Neural cell (in vitro differentiated cells): ENCODE results near the gene IDUA. TPM values are rescaled to one million over a fixed set of nuclear protein-coding genes. Genes with fewer than 3 reads are reported as not detected.

Source experiments
- H2AFZ ChIP-seq: fragments of 200-600, 300-800 bp; sonication (generic), shearing (Covaris generic); 2 replicates; pipeline ENCODE4 v1.6.0; 2014; ENCODE audit warnings: low read depth, mild to moderate bottlenecking, antibody characterized with exemption, low read length, moderate library complexity
- H3F3A ChIP-seq: fragments of 200-600 bp; shearing (Covaris generic); 2 replicates; pipeline ENCODE4 v1.6.1; 2016; ENCODE audit warnings: mild to moderate bottlenecking, moderate library complexity, mixed read lengths, antibody characterized with exemption, low read length; ENCODE audit not compliant: insufficient read depth, poor library complexity, severe bottlenecking
- H3K27ac ChIP-seq: fragments of 200-600, 300-800 bp; sonication (generic), shearing (Covaris generic); 2 replicates; pipeline ENCODE4 v1.5.1; 2014; ENCODE audit warnings: mild to moderate bottlenecking, low read length, moderate library complexity
- H3K27me3 ChIP-seq: fragments of 300-800, 200-600 bp; sonication (generic), shearing (Covaris generic); 2 replicates; pipeline ENCODE4 v1.6.0; 2014; ENCODE audit warnings: mild to moderate bottlenecking, low read depth, low read length, moderate library complexity; ENCODE audit not compliant: insufficient read depth
- H3K36me3 ChIP-seq: fragments of 300-800, 200-600 bp; sonication (generic), shearing (Covaris generic); 2 replicates; pipeline ENCODE4 v1.5.1; 2014; ENCODE audit warnings: mild to moderate bottlenecking, antibody characterized with exemption, low read length, moderate library complexity; ENCODE audit not compliant: insufficient read depth
- H3K4me2 ChIP-seq: fragments of 300-800, 200-600 bp; sonication (generic), shearing (Covaris generic); 2 replicates; pipeline ENCODE4 v1.6.0; 2014; ENCODE audit warnings: mild to moderate bottlenecking, low read length
- H3K4me3 ChIP-seq: fragments of 300-800, 200-600 bp; sonication (generic), shearing (Covaris generic); 2 replicates; pipeline ENCODE4 v1.5.1; 2014; ENCODE audit warnings: mild to moderate bottlenecking, low read length, moderate library complexity
- H3K79me2 ChIP-seq: fragments of 200-600 bp; shearing (Covaris generic); replicated peaks from 2 replicates; pipeline ENCODE4 v1.6.0; 2014; ENCODE audit warnings: mild to moderate bottlenecking, low read length, moderate library complexity; ENCODE audit not compliant: insufficient read depth
- H3K9ac ChIP-seq: fragments of 300-800, 200-600 bp; sonication (generic), shearing (Covaris generic); 2 replicates; pipeline ENCODE4 v1.6.1; 2016; ENCODE audit warnings: mild to moderate bottlenecking, low read length, mixed read lengths
- H3K9me2 ChIP-seq: fragments of 200-600 bp; shearing (Covaris generic); 2 replicates; pipeline ENCODE4 v1.6.1; 2016; ENCODE audit warnings: mild to moderate bottlenecking, low read length, mixed read lengths; ENCODE audit not compliant: insufficient read depth
- H3K9me3 ChIP-seq: fragments of 200-600, 300-800 bp; sonication (generic), shearing (Covaris generic); 2 replicates; pipeline ENCODE4 v1.6.1; 2016; ENCODE audit warnings: mild to moderate bottlenecking, mixed run types, low read length, moderate library complexity, mixed read lengths
- H4K20me1 ChIP-seq: fragments of 200-600 bp; shearing (Covaris generic); 2 replicates; pipeline ENCODE4 v1.6.1; 2016; ENCODE audit warnings: mild to moderate bottlenecking, mixed run types; ENCODE audit not compliant: insufficient read depth
- EP300 ChIP-seq: fragments of 450-650 bp; conservative IDR thresholded peaks from 2 replicates; pipeline ENCODE4 v1.6.1; 2014; ENCODE audit warnings: antibody characterized with exemption, mild to moderate bottlenecking, moderate library complexity; ENCODE audit not compliant: poor library complexity, severe bottlenecking
- EZH2 ChIP-seq: fragments of 200-600, 300-800 bp; shearing (Covaris generic), sonication (generic); IDR thresholded peaks from 2 replicates; pipeline ENCODE4 v1.6.1; 2014; ENCODE audit warnings: antibody characterized with exemption, low read length, borderline replicate concordance, mild to moderate bottlenecking; ENCODE audit not compliant: insufficient read depth, poor library complexity, severe bottlenecking
- MXI1 ChIP-seq: fragments of 450-650 bp; conservative IDR thresholded peaks from 2 replicates; pipeline ENCODE4 v1.6.1; 2014; ENCODE audit warnings: antibody characterized with exemption, mild to moderate bottlenecking; ENCODE audit not compliant: poor library complexity, severe bottlenecking
- POLR2AphosphoS5 ChIP-seq: IDR thresholded peaks from 2 replicates; pipeline ENCODE4 v1.6.1; 2012
- RAD21 ChIP-seq: fragments of 450-650 bp; conservative IDR thresholded peaks from 2 replicates; pipeline ENCODE4 v1.6.1; 2014; ENCODE audit warnings: antibody characterized with exemption, mild to moderate bottlenecking, moderate library complexity
- SMC3 ChIP-seq: fragments of 450-650 bp; conservative IDR thresholded peaks from 2 replicates; pipeline ENCODE4 v1.6.1; 2014; ENCODE audit warnings: antibody characterized with exemption, mild to moderate bottlenecking, moderate library complexity; ENCODE audit not compliant: poor library complexity
- TAF1 ChIP-seq: IDR thresholded peaks from 2 replicates; pipeline ENCODE4 v1.6.1; 2012; ENCODE audit warnings: low read depth
- polyA plus RNA-seq: library from polyadenylated mRNA; depleted of rRNA; stranded (reverse); fragments of >200 nt; gene quantifications from 2 replicates; pipeline ENCODE4 v1.2.3, GENCODE V29; 2014
- TF ChIP-seq, protein P1 (sequence below): IDR thresholded peaks from 2 replicates; pipeline ENCODE4 v1.6.1; 2012; ENCODE audit warnings: borderline replicate concordance
- TF ChIP-seq, protein P2 (sequence below): fragments of 450-650 bp; IDR thresholded peaks from 2 replicates; pipeline ENCODE4 v1.5.1; 2014; ENCODE audit warnings: antibody characterized with exemption, mild to moderate bottlenecking, moderate library complexity; ENCODE audit not compliant: poor library complexity, severe bottlenecking

The IDUA gene
- polyA plus RNA-seq, 1 donor from 2014 or later, result 12.7 TPM

DNA sequence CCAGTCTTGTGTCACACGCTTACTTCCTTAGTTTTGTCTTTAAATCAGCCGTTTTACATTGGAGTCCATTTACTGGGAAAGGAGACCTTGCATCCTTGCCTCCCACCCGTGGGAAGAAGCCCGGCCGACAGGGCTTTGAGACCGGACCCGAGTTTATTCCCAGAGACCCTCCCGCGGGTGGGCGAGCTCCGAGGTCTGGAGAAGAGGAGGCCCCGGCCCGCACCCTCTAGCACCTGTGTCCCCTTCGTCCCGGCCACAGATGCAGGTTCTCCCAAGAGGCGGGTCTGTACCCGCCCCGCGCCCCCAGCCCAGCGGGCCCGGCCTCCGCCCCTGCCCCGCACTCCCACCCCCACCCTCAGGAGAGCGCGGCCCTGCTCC, 10.1 kb downstream of the IDUA start:
- TF ChIP-seq, protein P1, sequence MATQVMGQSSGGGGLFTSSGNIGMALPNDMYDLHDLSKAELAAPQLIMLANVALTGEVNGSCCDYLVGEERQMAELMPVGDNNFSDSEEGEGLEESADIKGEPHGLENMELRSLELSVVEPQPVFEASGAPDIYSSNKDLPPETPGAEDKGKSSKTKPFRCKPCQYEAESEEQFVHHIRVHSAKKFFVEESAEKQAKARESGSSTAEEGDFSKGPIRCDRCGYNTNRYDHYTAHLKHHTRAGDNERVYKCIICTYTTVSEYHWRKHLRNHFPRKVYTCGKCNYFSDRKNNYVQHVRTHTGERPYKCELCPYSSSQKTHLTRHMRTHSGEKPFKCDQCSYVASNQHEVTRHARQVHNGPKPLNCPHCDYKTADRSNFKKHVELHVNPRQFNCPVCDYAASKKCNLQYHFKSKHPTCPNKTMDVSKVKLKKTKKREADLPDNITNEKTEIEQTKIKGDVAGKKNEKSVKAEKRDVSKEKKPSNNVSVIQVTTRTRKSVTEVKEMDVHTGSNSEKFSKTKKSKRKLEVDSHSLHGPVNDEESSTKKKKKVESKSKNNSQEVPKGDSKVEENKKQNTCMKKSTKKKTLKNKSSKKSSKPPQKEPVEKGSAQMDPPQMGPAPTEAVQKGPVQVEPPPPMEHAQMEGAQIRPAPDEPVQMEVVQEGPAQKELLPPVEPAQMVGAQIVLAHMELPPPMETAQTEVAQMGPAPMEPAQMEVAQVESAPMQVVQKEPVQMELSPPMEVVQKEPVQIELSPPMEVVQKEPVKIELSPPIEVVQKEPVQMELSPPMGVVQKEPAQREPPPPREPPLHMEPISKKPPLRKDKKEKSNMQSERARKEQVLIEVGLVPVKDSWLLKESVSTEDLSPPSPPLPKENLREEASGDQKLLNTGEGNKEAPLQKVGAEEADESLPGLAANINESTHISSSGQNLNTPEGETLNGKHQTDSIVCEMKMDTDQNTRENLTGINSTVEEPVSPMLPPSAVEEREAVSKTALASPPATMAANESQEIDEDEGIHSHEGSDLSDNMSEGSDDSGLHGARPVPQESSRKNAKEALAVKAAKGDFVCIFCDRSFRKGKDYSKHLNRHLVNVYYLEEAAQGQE, result no peak
- TF ChIP-seq TAF1, result no peak
- no peak for TF ChIP-seq SMC3
- TF ChIP-seq MXI1, result no peak
- TF ChIP-seq, protein P2, sequence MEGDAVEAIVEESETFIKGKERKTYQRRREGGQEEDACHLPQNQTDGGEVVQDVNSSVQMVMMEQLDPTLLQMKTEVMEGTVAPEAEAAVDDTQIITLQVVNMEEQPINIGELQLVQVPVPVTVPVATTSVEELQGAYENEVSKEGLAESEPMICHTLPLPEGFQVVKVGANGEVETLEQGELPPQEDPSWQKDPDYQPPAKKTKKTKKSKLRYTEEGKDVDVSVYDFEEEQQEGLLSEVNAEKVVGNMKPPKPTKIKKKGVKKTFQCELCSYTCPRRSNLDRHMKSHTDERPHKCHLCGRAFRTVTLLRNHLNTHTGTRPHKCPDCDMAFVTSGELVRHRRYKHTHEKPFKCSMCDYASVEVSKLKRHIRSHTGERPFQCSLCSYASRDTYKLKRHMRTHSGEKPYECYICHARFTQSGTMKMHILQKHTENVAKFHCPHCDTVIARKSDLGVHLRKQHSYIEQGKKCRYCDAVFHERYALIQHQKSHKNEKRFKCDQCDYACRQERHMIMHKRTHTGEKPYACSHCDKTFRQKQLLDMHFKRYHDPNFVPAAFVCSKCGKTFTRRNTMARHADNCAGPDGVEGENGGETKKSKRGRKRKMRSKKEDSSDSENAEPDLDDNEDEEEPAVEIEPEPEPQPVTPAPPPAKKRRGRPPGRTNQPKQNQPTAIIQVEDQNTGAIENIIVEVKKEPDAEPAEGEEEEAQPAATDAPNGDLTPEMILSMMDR, result no peak
- no peak for TF ChIP-seq RAD21
- TF ChIP-seq EP300, result no peak
- no peak for TF ChIP-seq EZH2
- no peak for TF ChIP-seq POLR2AphosphoS5
- Histone ChIP-seq H3K4me2 (no peak overlapping the region), H3K79me2 (no peaks in the 10 kb centered on the region), H3F3A (no peaks in the 10 kb centered on the region), H4K20me1 (no peaks in the 10 kb centered on the region), H3K36me3 (no peaks in the 10 kb centered on the region), H2AFZ (no peak overlapping the region), H3K9ac (peak overlapping the region; percentile 20), H3K4me3 (peak overlapping the region; percentile 28), H3K27me3 (peaks cover 34% of the 10 kb centered on the region), H3K27ac (no peak overlapping the region), H3K9me3 (peaks cover 4% of the 10 kb centered on the region), H3K9me2 (no peaks in the 10 kb centered on the region)

DNA sequence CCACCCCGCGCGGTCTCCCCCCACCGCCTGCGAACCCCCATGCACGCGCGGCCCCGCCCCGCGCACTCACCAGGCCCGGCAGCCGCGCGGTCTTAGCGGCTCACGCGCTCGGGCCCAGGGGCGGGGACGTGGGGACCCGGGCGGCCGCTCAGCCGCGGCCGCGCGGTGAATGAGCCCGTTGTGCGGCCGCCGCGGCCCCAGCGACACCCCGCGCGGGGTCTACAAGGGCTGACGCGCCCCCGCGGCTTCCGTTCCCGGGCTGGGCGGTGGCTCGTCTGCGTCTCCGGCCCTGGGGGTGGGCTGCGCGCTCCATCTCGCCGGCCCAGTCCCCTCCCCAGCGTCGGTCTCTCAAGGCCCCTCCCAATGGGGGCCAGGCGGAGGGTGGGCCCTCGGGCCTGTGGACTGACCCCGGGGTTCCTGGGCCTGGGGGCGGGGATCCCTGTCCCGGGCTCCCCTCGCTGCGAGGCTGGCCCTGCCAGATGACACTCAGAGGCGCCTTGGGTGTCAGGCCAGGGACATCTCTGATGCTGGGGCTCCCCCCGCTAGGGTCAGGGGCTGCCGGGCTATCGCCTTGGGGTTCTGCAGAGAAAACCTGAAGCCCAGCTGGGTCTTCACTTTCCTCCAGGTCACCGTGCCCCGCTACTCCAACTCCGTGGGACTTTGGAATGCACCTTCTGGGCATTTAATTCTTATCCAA, 10.7 kb downstream of the IDUA start:
- Histone ChIP-seq H3K27me3 (peaks cover 39% of the 10 kb centered on the region), H3K4me2 (no peak overlapping the region), H3K4me3 (peak overlapping the region; percentile 59), H3F3A (no peaks in the 10 kb centered on the region), H2AFZ (no peak overlapping the region), H3K36me3 (no peaks in the 10 kb centered on the region), H3K9ac (peak overlapping the region; percentile 38), H3K9me2 (no peaks in the 10 kb centered on the region), H3K79me2 (no peaks in the 10 kb centered on the region), H4K20me1 (no peaks in the 10 kb centered on the region), H3K9me3 (peaks cover 4% of the 10 kb centered on the region), H3K27ac (no peak overlapping the region)
- TF ChIP-seq, protein P2, result no peak
- TF ChIP-seq POLR2AphosphoS5 (no peak), TAF1 (no peak), RAD21 (no peak), EZH2 (no peak), EP300 (no peak), SMC3 (no peak), MXI1 (no peak)
- TF ChIP-seq, protein P1, result no peak
